KMS-11 (cell line): ENCODE data around the gene ABTB2.
"Not testable (repeated sequence)": the region's sequence is repeated elsewhere in the genome, so short reads cannot be mapped to it uniquely, and the experiment has no call there.

Experiments used
- H2AFZ ChIP-seq: fragments of 200-600 bp; sonication (generic); 2 replicates; pipeline ENCODE4 v1.6.1; 2016; ENCODE audit warnings: antibody characterized with exemption, mixed run types, low read depth
- H3K27ac ChIP-seq: fragments of 200-600 bp; sonication (generic); 2 replicates; pipeline ENCODE4 v1.6.1; 2016; ENCODE audit warnings: mild to moderate bottlenecking, mixed run types
- H3K27me3 ChIP-seq: fragments of 200-600 bp; sonication (generic); 2 replicates; pipeline ENCODE4 v1.6.1; 2017; ENCODE audit warnings: mild to moderate bottlenecking, low read depth, mixed run types, moderate library complexity; ENCODE audit not compliant: insufficient read depth
- H3K36me3 ChIP-seq: fragments of 200-600 bp; sonication (generic); 2 replicates; pipeline ENCODE4 v1.6.1; 2017; ENCODE audit warnings: mild to moderate bottlenecking, mixed run types; ENCODE audit not compliant: insufficient read depth
- H3K4me1 ChIP-seq: fragments of 200-600 bp; sonication (generic); 2 replicates; pipeline ENCODE4 v1.6.1; 2016; ENCODE audit warnings: mild to moderate bottlenecking, low read depth, mixed run types; ENCODE audit not compliant: poor library complexity, severe bottlenecking
- H3K4me2 ChIP-seq: fragments of 200-600 bp; sonication (generic); 2 replicates; pipeline ENCODE4 v1.7.0; 2016; ENCODE audit warnings: mild to moderate bottlenecking, mixed run types
- H3K4me3 ChIP-seq: fragments of 200-600 bp; sonication (generic); IDR thresholded peaks from 2 replicates; pipeline ENCODE4 v1.6.1; 2017; ENCODE audit warnings: low read depth, low read length, mixed read lengths; ENCODE audit not compliant: insufficient read depth
- H3K79me2 ChIP-seq: fragments of 200-600 bp; sonication (generic); 2 replicates; pipeline ENCODE4 v1.6.1; 2016; ENCODE audit warnings: low read depth, mixed run types; ENCODE audit not compliant: insufficient read depth
- H3K9ac ChIP-seq: fragments of 200-600 bp; sonication (generic); 2 replicates; pipeline ENCODE4 v1.6.1; 2016; ENCODE audit warnings: mild to moderate bottlenecking, mixed run types
- H4K20me1 ChIP-seq: fragments of 200-600 bp; sonication (generic); 2 replicates; pipeline ENCODE4 v1.6.1; 2016; ENCODE audit warnings: mild to moderate bottlenecking, mixed run types; ENCODE audit not compliant: insufficient read depth
- CTCF ChIP-seq: fragments of 200-600 bp; sonication (generic); conservative IDR thresholded peaks from 2 replicates; pipeline ENCODE4 v1.6.1; 2017; ENCODE audit warnings: low read depth, mild to moderate bottlenecking, antibody characterized with exemption, low read length, moderate library complexity, mixed read lengths

ABTB2 gene

DNA sequence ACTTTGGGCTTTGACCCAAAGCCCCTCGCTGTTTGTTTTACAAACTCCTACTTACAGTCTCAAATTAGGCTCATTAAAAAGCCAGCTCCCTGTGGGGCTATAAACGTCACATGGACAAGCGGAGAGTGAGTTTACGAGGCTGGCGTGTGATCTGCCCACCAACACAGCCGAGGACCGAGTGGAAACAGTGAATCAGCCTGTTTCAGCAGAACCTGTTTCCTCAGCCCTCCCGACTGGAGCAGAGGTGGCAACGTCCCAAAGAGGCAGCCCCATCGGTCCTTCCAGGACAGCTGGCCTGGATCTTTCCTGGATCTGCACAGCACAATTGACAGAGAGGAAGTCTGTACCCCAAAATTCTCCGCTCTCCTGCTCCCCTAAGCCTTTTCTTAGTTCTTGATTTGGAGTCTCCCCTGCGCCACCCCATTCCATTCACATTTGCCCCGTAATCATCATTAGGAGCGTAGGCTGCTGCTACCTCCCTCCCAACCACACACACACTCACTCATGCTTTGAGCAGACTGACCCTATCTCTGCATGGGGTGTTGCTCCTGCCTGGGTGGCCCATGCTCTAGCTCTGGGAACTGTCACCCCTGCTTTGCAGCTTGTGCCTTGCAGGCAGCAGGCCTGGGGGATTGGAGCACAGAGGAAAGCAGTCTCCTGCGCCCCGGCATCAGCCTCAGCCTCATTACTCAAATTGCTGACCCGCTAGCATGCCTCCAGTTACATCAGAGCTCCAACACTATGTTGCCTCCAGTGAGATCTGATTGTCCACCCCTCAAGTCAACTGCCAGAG is 134.6 kb downstream of the ABTB2 start:
- H3K36me3 ChIP-seq: no peaks in the 10 kb centered on the region
- no peaks in the 10 kb centered on the region for H3K79me2 ChIP-seq
- H3K4me3 ChIP-seq: no peak overlapping the region
- TF ChIP-seq CTCF: no peak
- H3K4me1 ChIP-seq: no peaks in the 10 kb centered on the region
- H3K9ac ChIP-seq: no peak overlapping the region
- H3K27ac ChIP-seq: no peak overlapping the region
- H4K20me1 ChIP-seq: no peaks in the 10 kb centered on the region
- H2AFZ ChIP-seq: no peak overlapping the region
- no peaks in the 10 kb centered on the region for H3K27me3 ChIP-seq
- no peak overlapping the region for H3K4me2 ChIP-seq

DNA sequence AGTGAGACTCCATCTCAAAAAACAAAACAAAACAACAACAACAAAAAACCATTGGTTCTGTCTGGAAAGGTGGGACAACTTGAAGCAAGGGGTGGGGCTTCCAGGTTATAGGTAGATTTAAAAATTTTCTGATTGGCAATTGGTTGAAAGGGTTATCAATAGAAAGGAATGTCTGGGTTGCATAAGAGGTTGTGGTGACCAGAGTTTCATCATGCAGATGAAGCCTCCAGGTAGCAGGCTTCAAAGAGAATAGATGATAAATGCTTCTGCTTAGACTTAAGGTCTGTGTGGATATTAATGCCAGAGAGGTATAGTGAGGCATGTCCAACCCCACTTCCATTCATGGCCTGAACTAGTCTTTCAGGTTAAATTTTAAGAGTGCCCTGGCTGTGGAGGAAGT is 135.8 kb downstream of the ABTB2 start:
- H3K27ac ChIP-seq: no peak overlapping the region
- no peak for TF ChIP-seq CTCF
- no peak overlapping the region for H3K4me2 ChIP-seq
- H3K4me1 ChIP-seq: no peaks in the 10 kb centered on the region
- H2AFZ ChIP-seq: no peak overlapping the region
- H3K79me2 ChIP-seq: no peaks in the 10 kb centered on the region
- no peaks in the 10 kb centered on the region for H3K27me3 ChIP-seq
- no peak overlapping the region for H3K9ac ChIP-seq
- H4K20me1 ChIP-seq: no peaks in the 10 kb centered on the region
- no peaks in the 10 kb centered on the region for H3K36me3 ChIP-seq
- H3K4me3 ChIP-seq: no peak overlapping the region

DNA sequence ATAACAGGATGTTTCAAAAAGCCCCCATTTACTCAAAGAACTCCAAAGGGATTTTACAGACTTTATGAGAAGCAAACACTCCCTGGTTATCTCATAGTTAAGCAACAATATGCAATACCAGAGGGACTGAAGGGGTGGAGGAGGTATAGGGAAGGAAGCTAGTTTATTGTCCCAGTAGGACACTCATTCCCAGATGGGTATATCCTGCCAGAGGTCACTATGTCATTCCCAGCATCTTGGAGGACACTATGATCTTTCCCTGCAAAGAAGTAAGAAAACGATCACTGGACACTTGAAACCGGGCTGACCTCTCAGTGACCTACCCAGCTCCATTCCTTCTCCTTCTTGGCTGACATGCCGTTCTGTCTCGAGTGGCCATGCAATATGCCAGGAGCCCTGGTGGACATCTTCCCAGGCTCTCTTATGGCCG is 137.9 kb downstream of the ABTB2 start:
- no peak overlapping the region for H3K4me2 ChIP-seq

DNA sequence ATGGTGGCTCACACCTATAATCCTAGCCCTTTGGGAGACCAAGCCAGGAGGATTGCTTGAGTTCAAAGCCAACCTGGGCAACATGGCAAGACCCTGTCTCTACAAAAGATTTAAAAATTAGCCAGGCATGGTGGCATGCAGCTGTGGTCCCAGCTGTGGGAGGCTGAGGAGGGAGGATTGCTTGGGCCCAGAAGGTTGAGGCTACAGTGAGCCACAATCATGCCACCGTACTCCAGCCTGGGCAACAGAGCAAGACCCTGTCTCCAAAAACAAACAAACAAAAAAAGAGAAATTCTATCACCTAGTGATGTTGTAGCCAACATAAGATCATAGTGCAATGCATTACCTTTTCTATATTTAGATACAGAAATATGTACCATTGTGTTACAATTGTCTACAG is 138.5 kb downstream of the ABTB2 start:
- H3K4me1 ChIP-seq: peaks cover 4% of the 10 kb centered on the region
- TF ChIP-seq CTCF: no peak
- no peak overlapping the region for H3K4me2 ChIP-seq

More for the DNA sequence above, 137.9 kb downstream of the ABTB2 start:
- Histone ChIP-seq H2AFZ (no peak overlapping the region), H3K4me3 (no peak overlapping the region), H3K4me1 (peaks cover 2% of the 10 kb centered on the region), H4K20me1 (0 out of 2 replicates have a peak, but pooled peaks cover 3% of the 10 kb centered on the region), H3K79me2 (no peaks in the 10 kb centered on the region), H3K27ac (no peak overlapping the region), H3K36me3 (no peaks in the 10 kb centered on the region), H3K9ac (no peak overlapping the region), H3K27me3 (no peaks in the 10 kb centered on the region)
- TF ChIP-seq CTCF: no peak

DNA sequence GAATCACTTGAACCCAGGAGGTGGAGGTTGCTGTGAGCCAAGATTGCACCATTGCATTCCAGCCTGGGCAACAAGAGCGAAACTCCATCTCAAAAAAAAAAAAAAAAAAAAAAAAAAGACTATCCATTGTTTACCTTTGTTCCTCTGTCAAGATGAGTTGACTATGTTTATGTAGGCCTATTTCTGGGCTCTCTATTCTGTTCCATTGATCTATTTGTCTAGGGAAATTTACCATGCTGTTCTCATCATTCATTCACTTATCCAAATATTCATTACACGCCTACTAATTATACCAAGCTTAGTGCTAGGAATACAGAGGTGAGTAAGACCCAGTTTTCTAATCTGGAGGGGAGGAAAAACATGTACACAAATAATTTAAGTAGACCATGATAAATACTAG is 139.1 kb downstream of the ABTB2 start:
- not testable (repeated sequence) for H3K27me3 ChIP-seq, H3K79me2 ChIP-seq, H3K4me2 ChIP-seq, H4K20me1 ChIP-seq, H3K27ac ChIP-seq, H3K4me1 ChIP-seq, H3K9ac ChIP-seq, H3K4me3 ChIP-seq, H2AFZ ChIP-seq, H3K36me3 ChIP-seq

More for the DNA sequence above, 138.5 kb downstream of the ABTB2 start:
- H2AFZ ChIP-seq: no peak overlapping the region
- 0 out of 2 replicates have a peak, but pooled peaks cover 3% of the 10 kb centered on the region for H4K20me1 ChIP-seq
- H3K79me2 ChIP-seq: no peaks in the 10 kb centered on the region
- no peak overlapping the region for H3K4me3 ChIP-seq
- H3K9ac ChIP-seq: no peak overlapping the region
- no peak overlapping the region for H3K27ac ChIP-seq
- no peaks in the 10 kb centered on the region for H3K36me3 ChIP-seq
- H3K27me3 ChIP-seq: no peaks in the 10 kb centered on the region
